HG03378 (cell line): ENCODE data around the gene CCKAR.
"Not testable (repeated sequence)": the region's sequence is repeated elsewhere in the genome, so short reads cannot be mapped to it uniquely, and the experiment has no call there.

ENCODE experiments used
- ATAC-seq: cut with Tn5 transposase; IDR thresholded peaks from one replicate; pipeline ENCODE4 v1.9.1; 2021; ENCODE audit warnings: mild to moderate bottlenecking, moderate library complexity; ENCODE audit not compliant: unreplicated experiment

CCKAR gene, protein sequence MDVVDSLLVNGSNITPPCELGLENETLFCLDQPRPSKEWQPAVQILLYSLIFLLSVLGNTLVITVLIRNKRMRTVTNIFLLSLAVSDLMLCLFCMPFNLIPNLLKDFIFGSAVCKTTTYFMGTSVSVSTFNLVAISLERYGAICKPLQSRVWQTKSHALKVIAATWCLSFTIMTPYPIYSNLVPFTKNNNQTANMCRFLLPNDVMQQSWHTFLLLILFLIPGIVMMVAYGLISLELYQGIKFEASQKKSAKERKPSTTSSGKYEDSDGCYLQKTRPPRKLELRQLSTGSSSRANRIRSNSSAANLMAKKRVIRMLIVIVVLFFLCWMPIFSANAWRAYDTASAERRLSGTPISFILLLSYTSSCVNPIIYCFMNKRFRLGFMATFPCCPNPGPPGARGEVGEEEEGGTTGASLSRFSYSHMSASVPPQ

DNA sequence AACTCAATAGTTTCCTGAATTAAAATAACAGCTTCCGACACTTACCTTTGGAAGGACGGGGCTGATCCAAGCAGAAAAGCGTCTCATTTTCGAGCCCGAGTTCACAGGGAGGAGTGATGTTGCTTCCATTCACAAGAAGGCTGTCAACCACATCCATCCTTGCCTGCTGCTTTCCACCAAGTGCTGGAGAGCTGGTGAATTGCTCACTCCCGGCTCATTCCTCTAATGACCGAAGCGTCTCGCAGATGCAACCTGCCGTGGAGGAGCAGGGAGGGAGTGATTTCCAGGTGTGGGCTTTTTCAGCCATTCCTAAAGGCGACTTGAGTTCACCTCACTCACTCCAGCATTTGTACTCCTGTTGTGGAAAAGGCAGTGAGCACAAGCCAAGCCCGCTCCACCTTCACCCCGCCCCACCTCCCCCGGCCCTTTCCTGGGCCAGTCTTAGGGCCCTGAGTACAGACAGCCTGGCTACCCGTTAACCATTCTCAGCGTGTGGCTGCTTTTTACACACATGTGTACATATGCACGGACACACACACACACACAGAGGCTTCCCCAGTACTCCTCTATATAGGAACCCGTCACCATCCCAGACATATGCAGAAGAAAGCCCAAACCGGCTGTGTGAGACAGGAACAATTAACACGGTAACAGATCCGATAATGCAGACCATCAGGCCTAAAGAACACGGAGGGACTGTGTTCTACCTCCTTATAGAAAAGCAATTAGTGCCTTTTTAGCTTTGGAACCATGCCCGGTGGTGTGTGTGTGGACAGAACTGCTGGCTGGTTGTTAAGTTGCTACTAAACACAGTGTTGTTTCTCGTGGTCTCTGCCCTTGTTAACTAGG lies at the start of gene CCKAR:
Gene CCKAR (minus strand): TSS at position 374 of the 849 bp plus-strand sequence. CDS start 217 bp downstream, at position 157.
- no peak for ATAC-seq

DNA sequence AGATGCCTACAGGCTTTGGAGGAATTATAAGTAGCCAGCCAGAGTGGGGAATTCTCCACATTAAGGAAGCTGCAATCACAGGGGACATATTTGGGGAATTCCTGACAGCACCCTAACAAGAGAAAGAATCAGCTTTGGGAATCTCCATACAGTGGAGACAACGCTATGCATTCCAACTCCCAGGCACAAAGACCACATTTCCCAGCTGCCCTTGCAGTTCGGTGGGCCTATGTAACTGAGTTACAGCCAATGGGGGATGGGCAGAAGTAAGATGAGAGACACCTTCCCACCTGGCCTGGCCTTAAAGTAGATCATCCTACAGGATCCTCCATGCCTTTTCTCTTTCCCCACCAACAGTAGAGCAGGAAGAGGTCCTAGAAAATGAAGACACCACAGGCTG lies 43.4 kb upstream of the CCKAR start:
- no peak for ATAC-seq

DNA sequence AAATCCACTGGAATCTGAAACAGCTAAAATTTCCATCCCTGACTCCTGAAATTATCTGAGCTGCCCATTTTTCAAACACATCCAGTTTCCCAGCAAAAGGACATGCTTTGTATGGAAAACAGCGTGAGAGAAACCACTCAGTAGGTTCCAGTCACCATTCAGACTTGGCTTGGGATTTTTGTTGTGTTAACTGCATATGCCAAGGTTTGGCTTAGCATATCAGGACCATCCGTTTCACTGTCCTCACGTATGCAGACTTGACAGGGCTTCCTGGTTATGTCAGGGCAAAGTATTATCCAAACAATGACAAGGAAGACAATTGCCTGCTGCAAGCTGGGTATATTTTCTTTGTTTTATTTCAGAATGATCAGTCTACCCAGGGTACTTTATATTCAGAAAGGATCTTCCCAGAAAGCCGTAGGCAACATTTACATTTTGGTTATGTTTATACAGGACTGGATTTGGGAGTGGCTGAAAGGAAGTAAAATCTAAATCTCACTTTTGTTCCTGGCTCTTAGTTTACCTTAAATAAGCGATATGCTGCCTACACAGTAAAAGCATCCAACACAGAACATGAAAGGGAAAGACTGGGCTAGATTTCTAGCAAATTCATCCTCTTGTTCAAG lies 41.3 kb upstream of the CCKAR start:
- ATAC-seq, result no peak

DNA sequence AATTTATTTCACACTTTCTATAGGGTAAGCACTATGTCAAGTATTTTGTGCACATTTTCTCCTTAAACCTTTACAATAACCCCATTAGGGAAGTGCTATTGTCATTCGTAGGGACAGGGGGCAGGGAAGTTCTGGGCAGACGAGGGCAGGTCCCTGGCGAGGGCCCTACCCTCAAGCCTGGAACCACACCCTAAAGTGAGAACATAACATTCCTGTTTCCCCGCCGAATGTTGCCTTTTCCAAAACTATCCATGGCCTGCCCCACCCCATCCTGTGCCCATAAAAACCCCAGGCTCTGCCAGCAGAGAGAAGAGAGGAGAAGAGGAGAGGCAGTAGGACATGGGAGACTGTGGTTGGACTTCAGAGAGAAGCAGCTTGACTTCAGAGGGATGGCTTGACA lies 39.8 kb upstream of the CCKAR start:
- ATAC-seq, result no peak

DNA sequence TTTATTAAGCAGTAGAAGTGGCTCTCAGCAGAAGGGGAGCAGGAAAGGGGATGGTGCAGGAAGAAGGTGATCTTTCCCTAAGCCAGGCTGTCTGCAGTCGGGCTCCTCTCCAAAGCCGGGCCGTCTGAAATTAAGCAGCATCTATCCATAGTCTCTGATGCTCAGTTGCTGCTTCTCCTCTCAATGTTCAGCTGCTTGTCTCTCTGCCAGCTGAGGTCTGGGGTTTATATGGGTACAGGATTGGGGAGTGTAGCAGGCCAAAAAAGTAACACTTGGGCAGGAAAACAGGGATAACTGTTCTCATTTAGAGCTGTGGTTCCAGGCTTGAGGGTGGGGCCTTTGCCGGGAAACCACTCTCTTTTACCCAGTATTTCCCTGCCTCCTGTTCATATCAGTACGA lies 39.2 kb upstream of the CCKAR start:
- no peak for ATAC-seq

DNA sequence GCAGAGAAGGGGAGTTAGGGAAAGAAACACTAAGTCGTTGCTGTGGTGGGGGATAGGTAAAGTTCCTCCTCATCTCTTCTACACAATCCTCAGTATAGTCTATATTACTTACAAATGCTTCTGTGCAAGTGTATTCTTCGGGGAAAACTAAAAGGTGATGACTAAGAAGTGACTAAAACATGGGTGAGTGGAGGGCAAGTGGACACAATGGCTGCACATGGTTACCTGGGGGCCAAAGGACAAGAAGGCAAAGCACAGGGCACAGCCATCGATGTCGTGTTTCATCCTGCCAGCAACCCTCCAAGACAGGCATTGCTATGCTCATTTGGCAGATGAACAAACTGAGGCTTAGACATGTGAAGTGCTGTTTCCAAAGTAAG lies 35.5 kb upstream of the CCKAR start:
- no peak for ATAC-seq

DNA sequence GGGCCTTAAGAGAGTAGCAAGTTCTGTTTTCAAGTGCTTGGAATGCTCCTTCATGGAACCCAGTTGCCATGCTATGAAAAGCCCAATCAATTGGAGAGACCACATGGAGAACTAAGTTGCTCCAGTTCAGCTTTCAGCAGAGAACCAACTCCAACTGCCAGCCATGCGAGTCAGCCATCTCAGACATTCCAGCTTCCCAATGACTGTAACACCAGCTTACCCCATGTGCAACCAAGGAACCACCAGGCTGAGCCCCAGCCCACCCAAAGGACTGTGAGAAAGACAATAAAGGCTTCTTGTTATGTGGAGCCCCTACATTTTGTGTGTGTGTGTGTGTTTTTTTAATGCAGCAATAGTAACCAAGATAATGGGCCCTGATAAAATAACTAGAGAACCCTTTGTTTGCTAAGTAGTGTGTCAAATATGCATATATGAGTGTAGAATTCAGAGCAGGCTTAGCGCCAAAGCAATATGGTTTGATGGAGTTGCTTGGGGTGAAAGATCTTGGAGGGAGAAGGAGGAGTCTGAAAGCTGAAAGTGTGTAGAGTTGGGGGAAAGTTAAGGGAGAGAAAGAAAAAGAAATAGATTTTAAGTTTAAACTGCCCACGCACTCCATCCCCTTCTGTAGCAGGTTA lies 35.0 kb upstream of the CCKAR start:
- no peak for ATAC-seq

DNA sequence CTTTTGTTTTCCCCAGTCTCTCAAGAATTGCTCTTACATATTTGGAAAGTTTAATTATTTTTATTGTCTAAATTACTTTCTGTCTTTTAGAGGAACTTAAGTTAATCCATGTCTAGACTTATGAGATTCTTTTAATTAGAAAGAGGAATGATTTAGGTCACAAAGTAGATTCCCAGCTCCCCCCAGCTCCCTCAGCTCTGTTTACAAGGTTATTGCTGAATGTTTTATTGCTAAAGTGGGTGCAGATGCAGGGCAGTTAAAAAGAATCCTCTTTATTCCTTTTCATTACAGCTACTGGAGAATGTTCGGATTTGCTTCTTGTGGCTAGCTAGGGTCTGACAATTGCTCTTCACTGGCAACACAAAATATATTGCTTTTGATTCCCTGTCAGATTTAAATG lies 33.7 kb upstream of the CCKAR start:
- ATAC-seq, result no peak

DNA sequence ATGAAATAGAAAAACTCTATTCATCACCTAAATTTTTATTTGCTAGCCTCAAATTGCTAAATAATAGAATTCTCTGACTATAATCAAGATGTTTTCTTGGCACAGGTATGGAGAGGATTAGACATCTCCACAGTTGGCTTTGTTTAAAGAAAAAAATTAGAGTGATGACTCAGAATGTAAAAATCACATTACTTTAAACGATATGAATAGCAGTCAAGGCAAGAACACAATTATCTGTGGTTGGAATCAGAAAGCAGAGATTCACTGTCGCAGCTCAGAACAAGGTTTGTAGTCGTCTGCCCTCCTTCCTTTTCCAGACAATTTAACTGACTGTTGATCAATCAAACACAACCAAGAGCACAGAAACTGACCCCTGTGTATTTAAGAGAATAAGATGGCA lies 32.2 kb upstream of the CCKAR start:
- ATAC-seq, result no peak

DNA sequence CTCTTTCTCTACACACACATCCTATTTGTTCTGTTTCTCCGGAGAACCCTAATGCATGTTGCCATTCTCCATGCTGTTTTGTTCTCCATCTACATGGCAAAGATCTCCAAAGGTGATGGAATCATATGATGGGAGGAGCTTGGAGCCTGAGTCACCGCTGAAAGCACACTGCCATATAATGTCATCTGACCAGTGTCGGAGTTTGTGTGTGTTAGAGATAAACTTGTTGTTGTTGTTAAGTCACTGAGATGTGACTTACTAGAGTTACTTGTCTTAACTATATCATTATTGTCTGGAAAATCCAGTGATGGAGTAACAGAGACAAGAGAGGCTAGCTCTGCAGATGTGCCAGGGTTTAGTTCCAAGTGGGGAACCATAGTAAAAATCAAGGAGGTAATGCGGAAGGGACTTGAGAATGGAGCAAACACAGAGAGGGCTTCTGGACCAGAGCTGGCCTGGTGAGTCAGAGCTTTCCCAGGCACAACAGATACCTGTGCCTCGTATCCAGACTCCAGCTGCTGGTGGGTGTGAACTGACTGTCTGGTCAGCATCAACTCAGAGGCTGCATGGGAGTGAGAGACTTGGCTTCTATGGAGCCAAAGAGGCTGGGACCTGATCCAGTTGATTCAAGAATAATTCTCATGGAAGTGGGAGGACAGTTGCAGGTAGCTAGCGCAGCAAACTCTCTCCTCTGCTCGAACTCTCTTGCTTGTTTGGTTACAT lies 30.6 kb upstream of the CCKAR start:
- no peak for ATAC-seq

DNA sequence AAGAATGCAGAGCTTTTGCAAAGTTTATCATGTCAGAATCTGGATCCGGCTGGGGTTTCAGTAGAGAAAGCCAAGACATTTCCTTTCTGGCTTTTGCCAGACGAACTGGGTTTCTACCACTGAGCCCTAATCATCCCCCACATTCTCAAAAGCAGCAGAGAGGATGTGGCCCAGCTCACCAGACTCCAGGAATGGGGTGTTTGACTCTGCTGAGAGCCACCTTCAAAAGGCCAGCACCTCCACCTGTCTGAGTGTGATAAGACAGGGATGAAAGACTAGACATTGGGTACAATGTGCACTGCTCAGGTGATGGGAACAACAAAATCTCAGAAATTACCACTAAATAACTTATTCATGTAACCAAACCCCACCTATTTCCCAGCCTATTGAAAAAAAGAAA lies 25.7 kb upstream of the CCKAR start:
- no peak for ATAC-seq

DNA sequence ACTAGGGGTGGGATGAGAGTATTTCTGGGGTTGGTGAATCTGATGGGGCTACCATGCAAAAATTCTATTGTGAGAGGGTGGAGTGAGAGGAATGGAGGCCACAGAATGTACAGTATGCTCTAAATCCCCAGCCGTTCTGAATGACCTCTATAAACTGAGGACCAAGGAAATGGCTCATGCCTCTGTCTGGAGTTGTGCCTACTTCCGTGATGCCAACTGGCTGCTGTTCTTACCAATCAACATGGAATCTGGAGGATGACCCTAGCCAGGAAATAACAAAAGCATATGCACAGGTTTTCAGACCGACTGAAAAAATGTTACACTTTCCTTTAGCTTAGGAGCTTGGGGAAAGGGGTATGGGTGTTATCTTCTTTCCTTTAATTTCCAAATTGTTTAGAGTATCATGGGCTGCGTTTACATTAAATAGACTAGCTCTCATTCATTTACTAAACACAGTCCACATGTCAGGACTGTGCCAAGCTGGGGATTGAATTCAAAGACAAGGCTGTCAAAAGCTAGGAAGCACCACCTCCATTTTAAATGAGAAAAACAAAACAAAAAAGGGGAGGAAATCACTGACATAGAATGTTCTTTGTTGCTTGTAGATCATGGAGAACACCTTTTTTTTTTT lies 20.2 kb upstream of the CCKAR start:
- no peak for ATAC-seq

DNA sequence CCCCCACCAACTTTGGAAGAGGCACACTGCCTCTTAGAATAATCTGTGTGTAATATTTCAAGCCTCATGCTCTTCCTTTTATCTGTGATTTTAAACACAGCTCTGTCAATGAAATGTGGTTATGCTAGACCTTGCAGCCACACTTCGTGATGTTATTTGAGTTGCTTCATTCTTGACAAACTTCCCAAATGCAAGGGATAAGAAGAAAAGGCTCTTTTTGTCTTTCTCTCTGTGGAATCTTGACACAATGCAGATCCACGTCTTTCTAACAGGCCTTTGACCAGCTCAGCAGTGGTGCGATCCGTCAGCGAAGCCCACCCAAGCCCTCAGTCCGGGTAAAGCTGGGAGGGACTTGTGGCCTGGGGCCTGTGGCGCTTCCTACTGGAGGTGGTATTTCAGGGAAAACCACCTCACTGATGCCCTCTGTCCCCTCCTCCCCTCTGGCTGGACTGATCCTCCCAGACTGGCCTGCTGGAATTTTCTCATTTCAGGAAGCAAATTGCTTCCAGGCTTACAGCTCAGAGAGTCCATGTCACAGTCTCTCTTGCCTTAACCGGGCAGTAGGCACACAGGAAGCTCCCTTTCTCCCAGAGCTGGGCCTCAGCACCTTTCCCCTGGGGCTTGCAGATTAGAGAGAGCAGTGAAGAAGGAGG lies 19.5 kb upstream of the CCKAR start:
- no peak for ATAC-seq

DNA sequence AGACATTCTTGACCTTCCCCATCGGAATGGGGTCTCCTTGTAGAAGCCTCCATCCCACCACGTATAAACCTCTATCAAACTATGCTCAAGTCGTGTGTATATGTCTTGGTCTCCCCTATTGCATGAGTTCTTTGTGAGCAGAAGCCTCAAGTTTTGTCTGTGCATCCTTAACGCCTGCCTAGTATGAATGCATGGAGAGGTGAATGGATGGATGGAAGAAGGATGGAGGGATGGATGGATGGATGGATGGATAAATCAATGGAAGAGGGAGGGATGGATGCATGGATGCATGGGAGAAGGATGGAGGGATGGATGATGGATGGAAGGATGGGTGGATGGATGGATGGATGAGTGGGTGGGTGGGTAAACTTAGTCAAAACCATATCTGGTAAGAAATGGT lies 17.0 kb upstream of the CCKAR start:
- no peak for ATAC-seq

DNA sequence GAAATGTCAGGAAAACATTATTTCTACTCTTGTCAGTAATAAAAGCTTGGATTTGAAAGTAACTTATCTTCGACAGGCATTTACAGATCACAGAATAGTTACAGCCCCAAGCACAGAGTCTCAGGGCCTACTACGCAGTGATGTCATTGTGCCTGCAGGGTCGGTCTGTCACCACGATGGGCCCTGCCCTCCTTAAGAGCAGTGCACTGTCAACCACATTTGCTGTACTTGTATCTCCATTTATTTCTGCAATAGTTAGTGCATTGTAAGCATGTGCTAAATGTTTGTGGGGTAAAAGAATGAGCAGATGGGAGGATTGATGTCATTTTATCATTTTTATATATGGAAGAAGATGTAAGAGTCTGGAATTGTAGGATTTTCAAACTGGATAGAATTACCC lies 13.6 kb upstream of the CCKAR start:
- ATAC-seq, result no peak

DNA sequence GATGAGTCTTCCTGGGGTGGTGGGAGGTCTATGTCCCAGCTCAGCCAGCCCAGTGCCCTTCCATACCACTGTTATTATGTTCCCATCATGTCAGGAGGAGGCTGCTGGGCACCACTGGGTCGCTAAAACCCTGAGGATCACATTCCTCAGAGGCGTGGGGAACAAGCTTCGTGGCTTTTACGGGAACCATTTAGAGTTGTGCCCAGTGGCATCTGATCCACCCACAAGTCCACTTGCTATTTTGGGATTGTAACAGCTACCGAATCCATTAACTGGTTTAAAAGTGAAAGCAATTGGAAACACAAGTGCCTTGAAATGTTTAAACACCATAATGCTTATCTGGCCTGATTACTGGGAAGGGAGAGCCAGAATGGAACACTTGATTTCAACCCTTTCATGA lies 13.1 kb upstream of the CCKAR start:
- no peak for ATAC-seq

DNA sequence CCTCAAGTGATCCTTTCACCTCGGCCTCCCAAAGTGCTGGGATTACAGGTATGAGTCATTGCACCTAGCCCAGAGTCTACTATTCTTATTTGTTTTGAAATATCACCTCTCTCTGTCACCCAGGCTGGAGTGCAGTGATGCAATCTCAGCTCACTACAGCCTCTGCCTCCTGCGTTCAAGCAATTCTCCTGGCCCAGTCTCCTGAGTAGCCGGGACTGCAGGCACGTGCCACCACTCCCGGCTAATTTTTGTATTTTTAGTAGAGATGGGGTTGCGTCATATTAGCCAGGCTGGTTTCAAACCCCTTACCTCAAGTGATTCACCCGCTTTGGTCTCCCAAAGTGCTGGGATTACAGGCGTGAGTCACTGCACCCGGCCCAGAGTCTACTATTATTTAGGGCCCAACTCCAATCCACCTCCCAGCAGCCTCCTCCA lies 10.3 kb upstream of the CCKAR start:
- not testable (repeated sequence) for ATAC-seq

DNA sequence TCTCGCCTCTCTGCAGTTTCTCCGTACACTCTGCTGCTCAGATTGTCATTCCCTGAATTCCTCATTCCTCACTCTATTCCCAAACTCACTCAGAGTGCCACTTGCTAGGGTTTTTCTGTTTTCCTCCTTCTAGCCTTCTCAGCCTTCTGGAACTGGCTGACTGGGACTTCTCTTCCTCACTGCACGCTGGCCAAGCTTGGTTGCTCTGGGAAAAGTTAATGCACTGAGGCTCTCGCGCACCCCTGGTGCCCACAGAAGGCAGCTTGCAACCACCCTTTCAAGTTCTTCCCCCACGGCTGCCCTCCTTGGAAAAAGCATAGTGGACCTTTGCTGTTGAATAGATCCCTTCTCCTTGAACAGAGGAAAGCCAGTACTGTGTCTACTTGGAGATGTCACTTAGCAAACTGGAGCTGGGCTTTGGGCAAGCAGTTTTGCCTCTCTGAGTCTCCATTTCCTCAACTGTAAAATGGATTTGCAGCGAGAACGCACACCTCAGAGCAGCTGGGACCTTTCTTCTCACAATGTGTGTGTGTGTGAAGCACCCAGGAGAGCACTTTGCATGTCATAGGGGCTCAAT lies 6.0 kb upstream of the CCKAR start:
- no peak for ATAC-seq

DNA sequence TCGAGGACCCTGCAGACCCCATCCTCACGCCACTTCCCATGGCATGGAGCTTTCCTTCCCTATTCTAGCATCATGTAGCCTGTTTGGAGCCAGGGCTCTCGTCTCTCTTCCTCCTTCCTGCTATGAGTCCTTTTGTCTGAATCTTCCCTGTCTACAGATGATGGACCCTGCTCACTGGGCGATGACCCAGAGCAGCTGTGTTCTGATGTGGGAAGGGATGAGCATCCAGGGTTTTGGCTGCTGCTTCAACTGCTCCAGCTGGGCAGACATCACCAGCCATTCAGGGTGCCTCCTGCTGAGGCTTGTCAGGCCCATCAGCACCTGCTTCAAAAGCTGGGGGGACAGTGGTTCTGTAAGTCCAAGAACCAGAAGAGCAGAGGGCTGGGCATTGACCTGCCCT lies 3.2 kb upstream of the CCKAR start:
- ATAC-seq, result no peak
